ENCODE measurements around the gene SMIM28.

SMIM28 gene

DNA sequence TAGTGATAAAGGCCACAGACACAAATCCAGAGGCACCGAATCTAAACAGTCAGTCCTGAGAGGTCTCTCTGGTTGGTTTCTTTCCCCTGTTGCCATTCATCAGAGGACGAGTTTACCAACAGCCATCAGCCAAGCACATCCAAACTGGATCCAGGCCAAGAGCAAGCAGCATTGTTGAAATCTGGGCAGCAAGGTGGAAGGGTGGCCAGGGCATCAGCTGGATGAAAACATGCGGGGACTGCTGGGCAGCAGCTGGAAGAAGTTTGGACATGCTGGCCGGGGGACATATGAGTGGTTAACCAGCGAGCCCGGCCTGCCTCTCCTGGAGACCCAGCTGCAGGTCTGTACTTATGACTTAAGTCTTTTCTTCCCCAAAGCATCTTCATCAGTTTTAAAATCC is at the start of gene SMIM28:
Gene SMIM28, plus strand, starts transcription at position 62 of the 400 bp plus-strand sequence. Its CDS starts 168 bp downstream, at position 230.
- H3K9me3 ChIP-seq (ENCODE audit: control insufficient read depth, insufficient read depth, low read depth, low read length), result no peaks in the 10 kb centered on the region
- H3K4me1 ChIP-seq (ENCODE audit: control insufficient read depth, insufficient read depth, low read length), result peaks cover 19% of the 10 kb centered on the region
- H3K27ac ChIP-seq (ENCODE audit: low read depth, low read length), result peak within 1 kb of the TSS; percentile 0; the same call in 1 of the 2 replicates
- no peaks in the 10 kb centered on the region for H3K36me3 ChIP-seq (ENCODE audit: control insufficient read depth, insufficient read depth, low read length)
- no peaks in the 10 kb centered on the region for H3K27me3 ChIP-seq (ENCODE audit: control insufficient read depth, insufficient read depth, low read length)
- H3K4me3 ChIP-seq (ENCODE audit: low read depth, low read length), result no peak within 1 kb of the TSS
- H3K9ac ChIP-seq (ENCODE audit: low read length), result no peak within 1 kb of the TSS

DNA sequence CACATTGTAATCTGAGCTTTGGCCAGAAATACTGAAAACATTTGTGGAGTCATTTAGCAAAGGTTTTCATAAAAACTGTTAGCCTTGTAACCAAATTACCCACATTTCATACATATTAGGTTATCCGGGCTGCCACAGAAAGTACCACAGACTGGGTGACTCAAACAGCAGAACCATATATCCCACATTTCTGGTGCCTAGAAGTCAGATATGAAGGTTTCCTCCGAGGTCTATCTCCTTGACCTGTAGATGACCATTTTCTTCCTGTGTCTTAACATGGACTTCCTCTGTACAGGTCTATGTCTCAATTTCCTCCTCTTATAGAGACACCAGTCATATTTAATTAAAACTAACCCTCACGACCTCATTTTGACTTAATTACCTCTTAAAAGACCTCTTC is 49.5 kb upstream of the SMIM28 start:
- H3K4me1 ChIP-seq (ENCODE audit: control insufficient read depth, insufficient read depth, low read length), result peaks cover 38% of the 10 kb centered on the region
- H3K9me3 ChIP-seq (ENCODE audit: control insufficient read depth, insufficient read depth, low read depth, low read length), result 0 out of 2 replicates have a peak, but pooled peaks cover 3% of the 10 kb centered on the region
- H3K36me3 ChIP-seq (ENCODE audit: control insufficient read depth, insufficient read depth, low read length), result peaks cover 7% of the 10 kb centered on the region; the same call in 1 of the 2 replicates
- no peaks in the 10 kb centered on the region for H3K27me3 ChIP-seq (ENCODE audit: control insufficient read depth, insufficient read depth, low read length)
- no peak overlapping the region for H3K4me3 ChIP-seq (ENCODE audit: low read depth, low read length)
- H3K9ac ChIP-seq (ENCODE audit: low read length), result no peak overlapping the region
- no peak overlapping the region for H3K27ac ChIP-seq (ENCODE audit: low read depth, low read length)

DNA sequence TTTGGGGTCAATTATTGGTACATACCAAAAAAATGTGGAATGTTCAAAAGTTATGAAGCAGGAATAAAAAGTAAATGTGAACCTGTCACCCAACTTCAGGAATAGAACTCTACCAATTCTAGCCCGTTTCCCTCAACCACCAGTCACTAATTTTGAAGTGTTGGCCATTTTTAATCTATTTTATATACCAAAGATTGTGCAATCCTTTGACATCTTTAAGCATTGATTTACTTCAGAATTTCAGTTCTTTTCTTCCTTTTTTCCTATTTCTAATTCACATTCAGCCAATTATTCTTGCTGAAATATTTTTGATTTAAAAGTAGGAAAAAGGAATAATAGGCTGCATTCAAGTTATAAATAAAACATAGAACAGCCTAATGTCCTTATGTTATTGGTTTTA is 46.9 kb upstream of the SMIM28 start:
- Histone ChIP-seq H3K27me3 (ENCODE audit: control insufficient read depth, insufficient read depth, low read length) (no peaks in the 10 kb centered on the region), H3K36me3 (ENCODE audit: control insufficient read depth, insufficient read depth, low read length) (peaks cover 5% of the 10 kb centered on the region; the same call in 1 of the 2 replicates), H3K4me3 (ENCODE audit: low read depth, low read length) (no peak overlapping the region), H3K4me1 (ENCODE audit: control insufficient read depth, insufficient read depth, low read length) (peaks cover 38% of the 10 kb centered on the region), H3K27ac (ENCODE audit: low read depth, low read length) (peak overlapping the region; percentile 93), H3K9me3 (ENCODE audit: control insufficient read depth, insufficient read depth, low read depth, low read length) (0 out of 2 replicates have a peak, but pooled peaks cover 3% of the 10 kb centered on the region), H3K9ac (ENCODE audit: low read length) (peak overlapping the region; percentile 52)

DNA sequence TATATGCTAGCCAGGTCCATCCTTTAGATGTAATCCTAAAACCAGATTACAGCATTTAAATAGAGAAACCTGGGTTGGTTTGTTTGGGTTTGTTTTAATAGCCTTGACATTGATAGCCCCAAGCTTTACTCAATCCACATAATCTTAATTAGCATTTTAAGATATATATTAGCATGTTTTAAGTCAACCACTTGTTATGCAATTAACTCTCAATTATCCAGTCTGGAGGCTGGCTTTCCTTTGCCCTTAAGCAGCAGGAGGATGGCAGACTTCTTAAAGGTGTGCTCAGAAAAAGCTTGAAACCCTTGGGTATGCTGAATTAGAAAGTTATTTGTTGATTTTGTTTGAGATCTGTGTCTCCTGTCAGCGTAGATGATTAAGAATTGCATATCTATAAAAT is 46.3 kb upstream of the SMIM28 start:
- Histone ChIP-seq H3K9ac (ENCODE audit: low read length) (peak overlapping the region; percentile 85), H3K9me3 (ENCODE audit: control insufficient read depth, insufficient read depth, low read depth, low read length) (0 out of 2 replicates have a peak, but pooled peaks cover 3% of the 10 kb centered on the region), H3K36me3 (ENCODE audit: control insufficient read depth, insufficient read depth, low read length) (peaks cover 5% of the 10 kb centered on the region; the same call in 1 of the 2 replicates), H3K27me3 (ENCODE audit: control insufficient read depth, insufficient read depth, low read length) (no peaks in the 10 kb centered on the region), H3K4me3 (ENCODE audit: low read depth, low read length) (peak overlapping the region; percentile 16; the same call in 1 of the 2 replicates), H3K4me1 (ENCODE audit: control insufficient read depth, insufficient read depth, low read length) (peaks cover 38% of the 10 kb centered on the region), H3K27ac (ENCODE audit: low read depth, low read length) (peak overlapping the region; percentile 93)

DNA sequence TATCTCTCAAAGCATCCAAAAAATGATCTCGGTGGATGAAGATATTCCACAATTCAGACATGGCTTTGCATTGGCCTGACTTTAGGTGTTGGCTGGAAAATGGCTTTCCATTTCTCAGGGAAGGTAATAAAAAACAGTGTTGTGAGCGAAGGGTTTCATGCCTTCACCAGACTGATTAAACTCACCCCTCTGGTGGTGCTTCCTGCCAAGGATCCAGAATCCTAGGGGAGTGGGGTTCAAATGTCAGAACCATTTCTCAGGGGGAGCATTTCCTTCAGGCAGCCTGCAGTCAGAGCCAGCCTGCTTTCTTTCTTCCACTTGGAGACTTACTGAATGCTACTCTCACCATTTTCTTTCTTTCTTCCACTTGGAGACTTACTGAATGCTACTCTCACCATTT is 45.7 kb upstream of the SMIM28 start:
- Histone ChIP-seq H3K36me3 (ENCODE audit: control insufficient read depth, insufficient read depth, low read length) (peaks cover 5% of the 10 kb centered on the region; the same call in 1 of the 2 replicates), H3K27me3 (ENCODE audit: control insufficient read depth, insufficient read depth, low read length) (no peaks in the 10 kb centered on the region), H3K9me3 (ENCODE audit: control insufficient read depth, insufficient read depth, low read depth, low read length) (0 out of 2 replicates have a peak, but pooled peaks cover under 1% of the 10 kb centered on the region), H3K27ac (ENCODE audit: low read depth, low read length) (peak overlapping the region; percentile 93), H3K4me1 (ENCODE audit: control insufficient read depth, insufficient read depth, low read length) (peaks cover 38% of the 10 kb centered on the region), H3K9ac (ENCODE audit: low read length) (peak overlapping the region; percentile 85), H3K4me3 (ENCODE audit: low read depth, low read length) (peak overlapping the region; percentile 7; the same call in 1 of the 2 replicates)

DNA sequence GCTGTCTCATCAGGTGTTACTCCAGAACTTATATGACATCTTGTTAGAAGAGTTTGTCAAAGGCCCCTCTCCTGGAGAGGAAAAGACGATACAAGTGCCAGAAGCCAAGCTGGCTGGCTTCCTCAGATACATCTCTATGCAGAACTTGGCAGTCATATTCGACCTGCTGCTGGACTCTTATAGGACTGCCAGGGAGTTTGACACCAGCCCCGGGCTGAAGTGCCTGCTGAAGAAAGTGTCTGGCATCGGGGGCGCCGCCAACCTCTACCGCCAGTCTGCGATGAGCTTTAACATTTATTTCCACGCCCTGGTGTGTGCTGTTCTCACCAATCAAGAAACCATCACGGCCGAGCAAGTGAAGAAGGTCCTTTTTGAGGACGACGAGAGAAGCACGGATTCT is 43.7 kb upstream of the SMIM28 start:
- Histone ChIP-seq H3K36me3 (ENCODE audit: control insufficient read depth, insufficient read depth, low read length) (peaks cover 5% of the 10 kb centered on the region; the same call in 1 of the 2 replicates), H3K9ac (ENCODE audit: low read length) (no peak overlapping the region), H3K27ac (ENCODE audit: low read depth, low read length) (no peak overlapping the region), H3K9me3 (ENCODE audit: control insufficient read depth, insufficient read depth, low read depth, low read length) (no peaks in the 10 kb centered on the region), H3K27me3 (ENCODE audit: control insufficient read depth, insufficient read depth, low read length) (no peaks in the 10 kb centered on the region), H3K4me3 (ENCODE audit: low read depth, low read length) (no peak overlapping the region), H3K4me1 (ENCODE audit: control insufficient read depth, insufficient read depth, low read length) (peaks cover 40% of the 10 kb centered on the region)

DNA sequence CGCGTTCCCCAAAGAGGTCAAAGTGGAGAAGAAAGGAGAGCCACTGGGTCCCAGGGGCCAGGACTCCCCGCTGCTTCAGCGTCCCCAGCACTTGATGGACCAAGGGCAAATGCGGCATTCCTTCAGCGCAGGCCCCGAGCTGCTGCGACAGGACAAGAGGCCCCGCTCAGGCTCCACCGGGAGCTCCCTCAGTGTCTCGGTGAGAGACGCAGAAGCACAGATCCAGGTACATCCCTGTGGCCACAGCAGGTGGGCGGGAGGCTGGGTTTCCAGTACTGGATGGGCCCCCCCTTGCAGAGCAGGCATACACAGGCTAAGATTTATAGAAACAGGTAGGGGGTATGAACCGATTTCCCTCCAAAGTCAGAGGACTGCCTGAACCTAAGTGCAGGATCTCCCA is 42.7 kb upstream of the SMIM28 start:
- H3K4me3 ChIP-seq (ENCODE audit: low read depth, low read length), result no peak overlapping the region
- H3K27me3 ChIP-seq (ENCODE audit: control insufficient read depth, insufficient read depth, low read length), result no peaks in the 10 kb centered on the region
- H3K9me3 ChIP-seq (ENCODE audit: control insufficient read depth, insufficient read depth, low read depth, low read length), result no peaks in the 10 kb centered on the region
- H3K4me1 ChIP-seq (ENCODE audit: control insufficient read depth, insufficient read depth, low read length), result peaks cover 41% of the 10 kb centered on the region
- H3K9ac ChIP-seq (ENCODE audit: low read length), result no peak overlapping the region
- H3K36me3 ChIP-seq (ENCODE audit: control insufficient read depth, insufficient read depth, low read length), result peaks cover 5% of the 10 kb centered on the region; the same call in 1 of the 2 replicates
- H3K27ac ChIP-seq (ENCODE audit: low read depth, low read length), result no peak overlapping the region

DNA sequence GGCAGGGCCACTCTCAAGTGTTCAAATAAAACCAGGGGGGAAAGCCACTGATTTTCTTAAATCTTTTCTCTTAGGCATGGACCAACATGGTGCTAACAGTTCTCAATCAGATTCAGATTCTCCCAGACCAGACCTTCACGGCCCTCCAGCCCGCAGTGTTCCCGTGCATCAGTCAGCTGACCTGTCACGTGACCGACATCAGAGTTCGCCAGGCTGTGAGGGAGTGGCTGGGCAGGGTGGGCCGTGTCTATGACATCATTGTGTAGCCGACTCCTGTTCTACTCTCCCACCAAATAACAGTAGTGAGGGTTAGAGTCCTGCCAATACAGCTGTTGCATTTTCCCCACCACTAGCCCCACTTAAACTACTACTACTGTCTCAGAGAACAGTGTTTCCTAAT is 41.5 kb upstream of the SMIM28 start:
- Histone ChIP-seq H3K27me3 (ENCODE audit: control insufficient read depth, insufficient read depth, low read length) (no peaks in the 10 kb centered on the region), H3K27ac (ENCODE audit: low read depth, low read length) (no peak overlapping the region), H3K9ac (ENCODE audit: low read length) (no peak overlapping the region), H3K4me1 (ENCODE audit: control insufficient read depth, insufficient read depth, low read length) (peaks cover 29% of the 10 kb centered on the region), H3K4me3 (ENCODE audit: low read depth, low read length) (no peak overlapping the region), H3K36me3 (ENCODE audit: control insufficient read depth, insufficient read depth, low read length) (peaks cover 5% of the 10 kb centered on the region; the same call in 1 of the 2 replicates), H3K9me3 (ENCODE audit: control insufficient read depth, insufficient read depth, low read depth, low read length) (no peaks in the 10 kb centered on the region)

DNA sequence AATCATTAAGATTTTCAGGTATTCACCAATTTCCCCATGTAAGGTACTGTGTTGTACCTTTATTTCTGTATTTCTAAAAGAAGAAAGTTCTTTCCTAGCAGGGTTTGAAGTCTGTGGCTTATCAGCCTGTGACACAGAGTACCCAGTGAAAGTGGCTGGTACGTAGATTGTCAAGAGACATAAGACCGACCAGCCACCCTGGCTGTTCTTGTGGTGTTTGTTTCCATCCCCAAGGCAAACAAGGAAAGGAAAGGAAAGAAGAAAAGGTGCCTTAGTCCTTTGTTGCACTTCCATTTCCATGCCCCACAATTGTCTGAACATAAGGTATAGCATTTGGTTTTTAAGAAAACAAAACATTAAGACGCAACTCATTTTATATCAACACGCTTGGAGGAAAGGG is 40.6 kb upstream of the SMIM28 start:
- Histone ChIP-seq H3K27ac (ENCODE audit: low read depth, low read length) (no peak overlapping the region), H3K4me1 (ENCODE audit: control insufficient read depth, insufficient read depth, low read length) (peaks cover 22% of the 10 kb centered on the region), H3K9ac (ENCODE audit: low read length) (no peak overlapping the region), H3K4me3 (ENCODE audit: low read depth, low read length) (no peak overlapping the region), H3K9me3 (ENCODE audit: control insufficient read depth, insufficient read depth, low read depth, low read length) (no peaks in the 10 kb centered on the region), H3K27me3 (ENCODE audit: control insufficient read depth, insufficient read depth, low read length) (no peaks in the 10 kb centered on the region), H3K36me3 (ENCODE audit: control insufficient read depth, insufficient read depth, low read length) (peaks cover 5% of the 10 kb centered on the region; the same call in 1 of the 2 replicates)

DNA sequence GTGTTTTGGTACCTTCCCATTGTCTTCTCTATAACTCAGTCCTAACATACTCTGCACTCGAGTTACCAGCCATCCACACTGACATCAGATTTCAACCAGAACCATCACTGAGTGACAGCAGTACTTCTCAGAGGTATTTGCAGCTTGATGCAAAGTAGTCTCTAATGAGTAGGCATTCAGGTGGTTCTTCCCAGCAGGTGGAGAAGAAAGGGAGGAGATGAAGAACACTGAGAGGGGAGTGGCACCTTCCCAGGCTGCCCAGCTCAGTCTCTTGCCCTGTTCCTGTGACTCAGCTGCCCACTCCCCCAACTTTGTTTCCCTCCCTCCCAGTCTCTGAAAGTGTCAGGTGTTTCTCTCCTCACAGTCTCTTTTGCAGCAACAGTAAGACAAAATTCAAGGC is 38.7 kb upstream of the SMIM28 start:
- peaks cover 5% of the 10 kb centered on the region; the same call in 1 of the 2 replicates for H3K36me3 ChIP-seq (ENCODE audit: control insufficient read depth, insufficient read depth, low read length)
- H3K27me3 ChIP-seq (ENCODE audit: control insufficient read depth, insufficient read depth, low read length), result no peaks in the 10 kb centered on the region
- H3K9me3 ChIP-seq (ENCODE audit: control insufficient read depth, insufficient read depth, low read depth, low read length), result no peaks in the 10 kb centered on the region
- no peak overlapping the region for H3K4me3 ChIP-seq (ENCODE audit: low read depth, low read length)
- H3K9ac ChIP-seq (ENCODE audit: low read length), result no peak overlapping the region
- no peak overlapping the region for H3K27ac ChIP-seq (ENCODE audit: low read depth, low read length)
- H3K4me1 ChIP-seq (ENCODE audit: control insufficient read depth, insufficient read depth, low read length), result peaks cover 10% of the 10 kb centered on the region

DNA sequence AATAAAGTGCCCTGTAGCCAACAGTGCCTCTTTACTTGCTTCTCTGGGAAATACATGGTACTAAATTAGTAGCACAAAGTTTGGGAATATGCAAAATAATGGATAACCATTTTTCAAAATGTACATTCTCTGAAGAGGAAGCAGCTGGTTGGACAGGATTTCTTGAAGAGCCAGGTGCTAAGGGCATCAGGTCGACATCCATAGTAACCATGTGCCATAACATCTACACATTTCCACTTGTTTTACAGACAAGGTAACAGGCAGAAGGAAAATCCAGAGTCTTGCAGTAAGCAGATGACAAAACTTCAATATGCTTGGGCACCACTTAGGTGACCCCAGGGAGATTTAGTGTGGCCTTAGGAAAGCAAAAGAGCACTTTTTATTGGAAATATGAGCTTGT is 36.5 kb upstream of the SMIM28 start:
- no peaks in the 10 kb centered on the region for H3K36me3 ChIP-seq (ENCODE audit: control insufficient read depth, insufficient read depth, low read length)
- H3K27ac ChIP-seq (ENCODE audit: low read depth, low read length), result no peak overlapping the region
- no peak overlapping the region for H3K9ac ChIP-seq (ENCODE audit: low read length)
- H3K4me3 ChIP-seq (ENCODE audit: low read depth, low read length), result no peak overlapping the region
- H3K4me1 ChIP-seq (ENCODE audit: control insufficient read depth, insufficient read depth, low read length), result peaks cover 18% of the 10 kb centered on the region
- no peaks in the 10 kb centered on the region for H3K9me3 ChIP-seq (ENCODE audit: control insufficient read depth, insufficient read depth, low read depth, low read length)
- H3K27me3 ChIP-seq (ENCODE audit: control insufficient read depth, insufficient read depth, low read length), result no peaks in the 10 kb centered on the region
